NT2/D1 (cell line): ENCODE results near the gene SLC45A3.

Experiments used
- DNase-seq: peaks from one replicate; pipeline ENCODE4 v3.0.0-alpha.2; 2011; ENCODE audit warnings: low read depth, low spot score
- H3K27me3 ChIP-seq: 2 replicates; pipeline ENCODE4 v1.6.0; 2011; ENCODE audit warnings: mild to moderate bottlenecking; ENCODE audit not compliant: insufficient read length, insufficient read depth
- H3K36me3 ChIP-seq: 2 replicates; pipeline ENCODE4 v1.6.1; 2011; ENCODE audit warnings: mild to moderate bottlenecking, low read length, mixed read lengths; ENCODE audit not compliant: insufficient read depth, insufficient read length
- H3K4me1 ChIP-seq: 2 replicates; pipeline ENCODE4 v1.5.1; 2011; ENCODE audit not compliant: insufficient read depth, insufficient read length
- H3K4me3 ChIP-seq: 2 replicates; pipeline ENCODE4 v1.5.1; 2011; ENCODE audit warnings: low read depth; ENCODE audit not compliant: insufficient read length
- H3K9ac ChIP-seq: 2 replicates; pipeline ENCODE4 v1.6.0; 2011; ENCODE audit warnings: low read depth; ENCODE audit not compliant: insufficient read length
- H3K9me3 ChIP-seq: 2 replicates; pipeline ENCODE4 v1.5.1; 2011; ENCODE audit warnings: mild to moderate bottlenecking, low read length; ENCODE audit not compliant: insufficient read depth
- SUZ12 ChIP-seq: IDR thresholded peaks from 2 replicates; pipeline ENCODE4 v1.6.1; 2011; ENCODE audit not compliant: insufficient read length, insufficient read depth; ENCODE audit errors: extremely low read depth
- YY1 ChIP-seq: IDR thresholded peaks from 2 replicates; pipeline ENCODE4 v1.6.1; 2011; ENCODE audit not compliant: insufficient read length, insufficient read depth
- ZNF274 ChIP-seq: IDR thresholded peaks from 2 replicates; pipeline ENCODE4 v1.6.1; 2011; ENCODE audit warnings: mild to moderate bottlenecking, low read depth, low read length

The SLC45A3 gene

GRCh38 chr1:205688171-205689080 lies 8.1 kb upstream of the SLC45A3 start:
- DNase-seq: no peak
- H3K4me3 ChIP-seq: no peak overlapping the region
- H3K27me3 ChIP-seq: no peaks in the 10 kb centered on the region
- H3K36me3 ChIP-seq: no peaks in the 10 kb centered on the region
- H3K4me1 ChIP-seq: peaks cover 15% of the 10 kb centered on the region
- TF ChIP-seq YY1 (no peak), ZNF274 (no peak), SUZ12 (no peak)
- no peaks in the 10 kb centered on the region for H3K9me3 ChIP-seq
- peak overlapping the region; percentile 3 for H3K9ac ChIP-seq

DNA sequence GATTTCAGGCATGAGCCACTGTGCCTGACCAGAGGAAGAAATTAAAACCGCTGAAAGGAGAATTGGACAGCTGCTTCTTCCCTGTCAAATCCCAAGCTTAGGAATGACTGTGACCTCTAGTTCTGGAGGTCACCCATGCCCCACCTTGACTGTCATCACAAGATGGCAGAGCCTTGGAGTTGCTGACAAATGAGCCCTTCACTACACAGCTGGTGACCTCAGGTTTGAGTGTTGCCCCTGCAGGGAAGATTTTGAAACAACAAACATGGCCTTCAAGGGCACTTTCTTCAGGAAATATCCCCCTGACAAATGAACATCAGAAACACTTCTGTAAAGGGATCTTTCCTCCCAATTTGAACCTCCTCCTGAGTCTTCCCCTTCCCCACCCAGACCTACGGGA lies 6.9 kb upstream of the SLC45A3 start:
- H3K9me3 ChIP-seq: no peaks in the 10 kb centered on the region
- H3K36me3 ChIP-seq: no peaks in the 10 kb centered on the region
- no peaks in the 10 kb centered on the region for H3K27me3 ChIP-seq
- H3K9ac ChIP-seq: no peak overlapping the region
- no peak for TF ChIP-seq SUZ12
- no peak for TF ChIP-seq YY1
- TF ChIP-seq ZNF274: no peak
- H3K4me1 ChIP-seq: peaks cover 12% of the 10 kb centered on the region
- no peak for DNase-seq
- H3K4me3 ChIP-seq: no peak overlapping the region

DNA sequence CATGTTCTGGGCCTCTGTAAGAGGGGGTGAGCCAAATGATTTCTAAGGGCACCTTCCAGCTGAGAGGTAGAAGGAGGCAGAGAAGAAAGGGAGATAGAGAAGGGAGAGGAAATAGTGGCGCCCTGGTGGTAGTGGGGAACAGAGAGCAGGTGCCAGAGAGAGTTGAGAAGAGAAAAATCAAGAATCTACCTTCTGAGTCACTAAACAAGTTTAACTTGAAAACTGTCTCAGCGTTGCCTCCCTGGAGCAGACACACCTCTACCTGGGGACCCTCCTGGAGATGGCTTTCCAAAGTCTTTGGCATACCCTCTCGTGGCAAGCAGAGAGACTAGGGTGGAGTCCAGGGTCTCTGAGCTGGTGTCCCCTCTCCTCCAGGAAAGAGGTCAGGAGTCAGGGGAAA lies 1.1 kb upstream of the SLC45A3 start:
- TF ChIP-seq YY1 (no peak), ZNF274 (no peak), SUZ12 (no peak)
- no peak overlapping the region for H3K4me3 ChIP-seq
- H3K9ac ChIP-seq: no peak overlapping the region
- H3K4me1 ChIP-seq: peaks cover 19% of the 10 kb centered on the region
- no peaks in the 10 kb centered on the region for H3K9me3 ChIP-seq
- peaks cover 14% of the 10 kb centered on the region for H3K27me3 ChIP-seq
- no peaks in the 10 kb centered on the region for H3K36me3 ChIP-seq
- DNase-seq: no peak

DNA sequence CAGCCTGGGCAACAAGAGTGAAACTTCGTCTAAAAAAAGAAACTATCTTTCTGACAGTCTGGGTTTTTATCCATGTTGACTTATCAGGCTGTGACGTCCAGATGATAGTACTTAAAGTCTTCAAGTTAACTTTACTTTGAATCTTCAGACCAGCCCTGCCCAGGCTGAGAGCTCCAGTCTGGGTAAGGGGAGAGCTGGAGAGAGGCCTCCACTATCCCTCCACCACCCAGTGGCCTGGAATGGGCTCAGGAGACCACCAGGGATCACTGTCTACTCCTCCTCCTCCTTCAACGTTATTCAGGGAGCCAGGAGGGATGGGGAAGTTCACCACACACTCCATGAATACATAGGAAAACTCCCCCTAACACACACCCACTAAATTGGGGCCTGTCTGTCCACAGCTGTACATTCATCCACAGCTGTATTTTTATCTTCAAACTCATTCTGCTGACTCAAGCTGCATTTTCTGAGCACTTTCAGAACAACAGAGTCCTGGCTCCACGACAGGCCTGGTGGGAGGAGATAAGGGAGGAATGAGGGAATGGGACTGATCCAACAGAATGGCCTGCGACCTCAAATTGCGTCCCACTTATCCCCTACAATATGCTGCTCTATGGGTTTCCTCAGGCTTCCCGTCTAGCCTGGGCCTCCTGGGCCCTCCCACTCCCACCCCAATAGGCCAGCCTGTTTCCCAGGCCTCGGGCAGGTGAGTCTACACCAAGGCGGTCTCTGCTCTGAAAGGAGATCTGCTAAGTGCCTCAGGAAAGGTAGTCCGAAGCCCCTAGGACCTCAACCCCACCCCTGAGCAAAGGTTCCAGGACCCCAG lies 1.8 kb downstream of the SLC45A3 start:
- TF ChIP-seq SUZ12: no peak
- no peak for TF ChIP-seq YY1
- no peak for TF ChIP-seq ZNF274
- no peak for DNase-seq
- no peaks in the 10 kb centered on the region for H3K36me3 ChIP-seq
- H3K9me3 ChIP-seq: no peaks in the 10 kb centered on the region
- peak overlapping the region; percentile 83 for H3K4me3 ChIP-seq
- peak overlapping the region; percentile 83 for H3K9ac ChIP-seq
- H3K4me1 ChIP-seq: peaks cover 19% of the 10 kb centered on the region
- peaks cover 14% of the 10 kb centered on the region for H3K27me3 ChIP-seq

DNA sequence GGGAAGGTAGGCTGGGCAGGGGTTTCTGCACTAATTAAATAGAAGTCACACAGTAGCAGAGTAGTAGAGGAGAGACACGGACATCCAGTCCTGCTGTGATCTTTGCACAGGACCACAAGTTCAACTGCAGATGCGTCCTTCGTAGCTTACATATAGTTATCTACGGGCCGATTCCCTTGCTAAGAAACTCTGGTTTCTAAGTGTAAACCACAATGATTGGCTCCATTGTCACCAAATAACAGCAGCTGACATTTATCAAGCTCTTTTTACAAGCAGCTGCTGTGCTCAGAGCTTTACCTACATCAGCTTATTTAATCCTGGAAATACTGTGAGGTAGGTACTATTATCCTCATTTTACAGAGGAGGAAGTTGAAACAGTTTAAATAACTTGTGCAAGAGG lies 3.1 kb downstream of the SLC45A3 start:
- Histone ChIP-seq H3K9ac (no peak overlapping the region), H3K27me3 (peaks cover 14% of the 10 kb centered on the region), H3K9me3 (no peaks in the 10 kb centered on the region), H3K4me3 (no peak overlapping the region), H3K4me1 (peaks cover 24% of the 10 kb centered on the region), H3K36me3 (no peaks in the 10 kb centered on the region)
- TF ChIP-seq YY1 (no peak), ZNF274 (no peak), SUZ12 (no peak)
- no peak for DNase-seq

GRCh38 chr1:205676597-205676996 lies 3.7 kb downstream of the SLC45A3 start:
- H3K9me3 ChIP-seq: no peaks in the 10 kb centered on the region
- H3K9ac ChIP-seq: no peak overlapping the region
- no peak for DNase-seq
- TF ChIP-seq YY1 (no peak), ZNF274 (no peak), SUZ12 (no peak)
- no peaks in the 10 kb centered on the region for H3K36me3 ChIP-seq
- H3K4me1 ChIP-seq: peaks cover 27% of the 10 kb centered on the region
- peaks cover 11% of the 10 kb centered on the region for H3K27me3 ChIP-seq
- H3K4me3 ChIP-seq: no peak overlapping the region

- H3K4me1 ChIP-seq: peaks cover 33% of the 10 kb centered on the region
- DNase-seq: no peak
- H3K9me3 ChIP-seq: no peaks in the 10 kb centered on the region
- TF ChIP-seq SUZ12: no peak
- TF ChIP-seq YY1: no peak
- TF ChIP-seq ZNF274: no peak
- H3K9ac ChIP-seq: no peak overlapping the region
- H3K27me3 ChIP-seq: peaks cover 5% of the 10 kb centered on the region
- H3K4me3 ChIP-seq: no peak overlapping the region
- no peaks in the 10 kb centered on the region for H3K36me3 ChIP-seq
Observed at GRCh38 chr1:205676002-205676401, 4.3 kb downstream of the SLC45A3 start.
